Subcutaneous abdominal adipose tissue (tissue), 5 donors: Measurements from ENCODE around the gene HMHB1.

Experiments
- H3K27ac ChIP-seq: one replicate; pipeline ENCODE4 v1.7.0; 2013; ENCODE audit warnings: low read depth, mild to moderate bottlenecking, inconsistent platforms, low read length, moderate library complexity
- H3K27me3 ChIP-seq, 5 donors: one replicate each; pipeline ENCODE4 v1.7.0; 2013; ENCODE audit warnings: low read length in 5 of 5, inconsistent platforms in 1 of 5; ENCODE audit not compliant: control insufficient read depth in 5 of 5, insufficient read depth in 4 of 5
- H3K36me3 ChIP-seq, 5 donors: one replicate each; pipeline ENCODE4 v1.7.0; 2013; ENCODE audit warnings: low read length in 5 of 5; ENCODE audit not compliant: control insufficient read depth in 5 of 5, insufficient read depth in 5 of 5
- H3K4me1 ChIP-seq, 5 donors: one replicate each; pipeline ENCODE4 v1.7.0; 2013; ENCODE audit warnings: low read length in 5 of 5, mild to moderate bottlenecking in 3 of 5, moderate library complexity in 1 of 5; ENCODE audit not compliant: control insufficient read depth in 5 of 5, insufficient read depth in 5 of 5
- H3K4me3 ChIP-seq, 5 donors: one replicate each; pipeline ENCODE4 v1.7.0; 2013; ENCODE audit warnings: low read length in 5 of 5, low read depth in 1 of 5
- H3K9ac ChIP-seq, 5 donors: one replicate each; pipeline ENCODE4 v1.7.0; 2013; ENCODE audit warnings: low read length in 5 of 5, mild to moderate bottlenecking in 4 of 5, moderate library complexity in 3 of 5
- H3K9me3 ChIP-seq, 5 donors: one replicate each; pipeline ENCODE4 v1.7.0; 2013; ENCODE audit warnings: low read length in 5 of 5; ENCODE audit not compliant: control insufficient read depth in 5 of 5
- donor health status: healthy.
- donor health status: healthy.
- donor health status: healthy.
- donor health status: healthy.
- donor health status: healthy.

The HMHB1 gene

GRCh38 chr5:143828710-143829109 is 16.7 kb downstream of the HMHB1 start:
- Histone ChIP-seq H3K9ac (no peak overlapping the region), H3K4me1 (peaks cover 0 to 5% (median 3%) of the 10 kb centered on the region in 5 donors), H3K9me3 (no peaks in the 10 kb centered on the region), H3K36me3 (no peaks in the 10 kb centered on the region), H3K27me3 (no peaks in the 10 kb centered on the region), H3K4me3 (no peak overlapping the region), H3K27ac (no peak overlapping the region)

- Histone ChIP-seq H3K9ac (no peak overlapping the region), H3K27ac (no peak overlapping the region), H3K36me3 (no peaks in the 10 kb centered on the region), H3K27me3 (no peaks in the 10 kb centered on the region), H3K4me1 (no peaks in the 10 kb centered on the region), H3K9me3 (no peaks in the 10 kb centered on the region), H3K4me3 (no peak overlapping the region)
Measured at GRCh38 chr5:143833177-143833576, 21.2 kb downstream of the HMHB1 start.

- no peak overlapping the region for H3K4me3 ChIP-seq
- H3K27ac ChIP-seq: no peak overlapping the region
- H3K36me3 ChIP-seq: no peaks in the 10 kb centered on the region
- no peaks in the 10 kb centered on the region for H3K4me1 ChIP-seq
- H3K9ac ChIP-seq: no peak overlapping the region
- no peaks in the 10 kb centered on the region for H3K9me3 ChIP-seq
- no peaks in the 10 kb centered on the region for H3K27me3 ChIP-seq
Measured at GRCh38 chr5:143835251-143835650, 23.3 kb downstream of the HMHB1 start.

- no peaks in the 10 kb centered on the region for H3K27me3 ChIP-seq
- H3K27ac ChIP-seq: no peak overlapping the region
- H3K4me1 ChIP-seq: no peaks in the 10 kb centered on the region
- H3K9me3 ChIP-seq: no peaks in the 10 kb centered on the region
- H3K4me3 ChIP-seq: no peak overlapping the region
- no peak overlapping the region for H3K9ac ChIP-seq
- no peaks in the 10 kb centered on the region for H3K36me3 ChIP-seq
Measured at GRCh38 chr5:143836161-143836725, 24.3 kb downstream of the HMHB1 start.

GRCh38 chr5:143837306-143837848 is 25.4 kb downstream of the HMHB1 start:
- no peak overlapping the region for H3K9ac ChIP-seq
- H3K4me3 ChIP-seq: no peak overlapping the region
- no peaks in the 10 kb centered on the region for H3K4me1 ChIP-seq
- no peaks in the 10 kb centered on the region for H3K36me3 ChIP-seq
- H3K27me3 ChIP-seq: no peaks in the 10 kb centered on the region
- H3K27ac ChIP-seq: no peak overlapping the region
- no peaks in the 10 kb centered on the region for H3K9me3 ChIP-seq

- Histone ChIP-seq H3K4me3 (no peak overlapping the region), H3K27me3 (no peaks in the 10 kb centered on the region), H3K9ac (no peak overlapping the region), H3K4me1 (no peaks in the 10 kb centered on the region), H3K36me3 (no peaks in the 10 kb centered on the region), H3K27ac (no peak overlapping the region), H3K9me3 (no peaks in the 10 kb centered on the region)
Measured at GRCh38 chr5:143841446-143841845, 29.5 kb downstream of the HMHB1 start.

GRCh38 chr5:143842920-143843319 is 31.0 kb downstream of the HMHB1 start:
- Histone ChIP-seq H3K9ac (no peak overlapping the region), H3K4me3 (no peak overlapping the region), H3K9me3 (no peaks in the 10 kb centered on the region), H3K27ac (no peak overlapping the region), H3K4me1 (no peaks in the 10 kb centered on the region), H3K36me3 (no peaks in the 10 kb centered on the region), H3K27me3 (no peaks in the 10 kb centered on the region)

GRCh38 chr5:143843461-143843860 is 31.5 kb downstream of the HMHB1 start:
- Histone ChIP-seq H3K9ac (no peak overlapping the region), H3K4me1 (no peaks in the 10 kb centered on the region), H3K27me3 (no peaks in the 10 kb centered on the region), H3K36me3 (no peaks in the 10 kb centered on the region), H3K9me3 (no peaks in the 10 kb centered on the region), H3K4me3 (no peak overlapping the region), H3K27ac (no peak overlapping the region)

GRCh38 chr5:143850050-143850683 is 38.2 kb downstream of the HMHB1 start:
- no peaks in the 10 kb centered on the region for H3K36me3 ChIP-seq
- no peak overlapping the region for H3K27ac ChIP-seq
- H3K9me3 ChIP-seq: no peaks in the 10 kb centered on the region
- H3K4me3 ChIP-seq: peak overlapping the region in 3 of 5 donors; percentile 19 to 53 (median 25)
- peaks cover 0 to 6% (median 0%) of the 10 kb centered on the region in 5 donors for H3K4me1 ChIP-seq
- H3K9ac ChIP-seq: no peak overlapping the region
- no peaks in the 10 kb centered on the region for H3K27me3 ChIP-seq

- H3K9me3 ChIP-seq: no peaks in the 10 kb centered on the region
- H3K4me3 ChIP-seq: no peak overlapping the region
- no peak overlapping the region for H3K27ac ChIP-seq
- no peak overlapping the region for H3K9ac ChIP-seq
- H3K4me1 ChIP-seq: peaks cover 0 to 6% (median 0%) of the 10 kb centered on the region in 5 donors
- H3K36me3 ChIP-seq: no peaks in the 10 kb centered on the region
- H3K27me3 ChIP-seq: no peaks in the 10 kb centered on the region
Measured at GRCh38 chr5:143851383-143851782, 39.4 kb downstream of the HMHB1 start.
